NB4 (cell line): ENCODE measurements around the gene BIK.
A peak's percentile ranks its signal among the peaks of the same experiment; 100 is the strongest.

Experiments used
- DNase-seq: peaks from one replicate; pipeline ENCODE4 v3.0.0; 2010; ENCODE audit warnings: low read depth
- H3K4me3 ChIP-seq: one replicate; pipeline ENCODE4 v1.5.1; 2011; ENCODE audit warnings: mild to moderate bottlenecking, low read depth, low read length, moderate library complexity
- MYC ChIP-seq: IDR thresholded peaks from 2 replicates; pipeline ENCODE4 v1.6.1; 2011; ENCODE audit warnings: low read depth, low read length
- POLR2A ChIP-seq: IDR thresholded peaks from 2 replicates; pipeline ENCODE4 v1.6.1; 2011; ENCODE audit warnings: mild to moderate bottlenecking; ENCODE audit not compliant: insufficient read length; ENCODE audit errors: extremely low read depth
- TF ChIP-seq, protein P1 (sequence below): IDR thresholded peaks from 2 replicates; pipeline ENCODE4 v1.6.1; 2011; ENCODE audit warnings: low read depth, low read length
- TF ChIP-seq, protein P2 (sequence below): IDR thresholded peaks from one replicate; pipeline ENCODE4 v1.5.1; 2012; ENCODE audit warnings: low read depth, low read length

The BIK gene

DNA sequence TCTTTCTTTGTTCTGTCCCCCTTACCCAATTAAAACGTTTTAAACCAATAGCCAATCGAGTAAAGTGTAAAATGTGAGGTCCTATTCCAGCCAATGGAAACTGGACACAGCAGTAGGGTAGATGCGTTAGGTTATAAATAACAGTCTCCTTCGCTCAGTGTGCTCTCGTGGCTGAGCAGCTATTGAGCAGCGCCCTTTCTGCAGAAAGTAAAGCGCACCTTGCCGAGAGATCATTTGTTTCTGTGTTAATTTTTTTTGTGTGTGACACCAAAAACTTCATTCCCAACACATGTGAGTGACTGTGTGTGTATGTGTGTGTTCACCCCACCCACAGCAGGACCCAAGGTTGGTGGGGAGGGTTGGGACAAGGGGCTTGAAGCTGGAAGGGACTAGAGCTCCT is 14.1 kb upstream of the BIK start:
- DNase-seq = no peak
- TF ChIP-seq, protein P1, sequence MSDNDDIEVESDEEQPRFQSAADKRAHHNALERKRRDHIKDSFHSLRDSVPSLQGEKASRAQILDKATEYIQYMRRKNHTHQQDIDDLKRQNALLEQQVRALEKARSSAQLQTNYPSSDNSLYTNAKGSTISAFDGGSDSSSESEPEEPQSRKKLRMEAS = no peak
- TF ChIP-seq, protein P2, sequence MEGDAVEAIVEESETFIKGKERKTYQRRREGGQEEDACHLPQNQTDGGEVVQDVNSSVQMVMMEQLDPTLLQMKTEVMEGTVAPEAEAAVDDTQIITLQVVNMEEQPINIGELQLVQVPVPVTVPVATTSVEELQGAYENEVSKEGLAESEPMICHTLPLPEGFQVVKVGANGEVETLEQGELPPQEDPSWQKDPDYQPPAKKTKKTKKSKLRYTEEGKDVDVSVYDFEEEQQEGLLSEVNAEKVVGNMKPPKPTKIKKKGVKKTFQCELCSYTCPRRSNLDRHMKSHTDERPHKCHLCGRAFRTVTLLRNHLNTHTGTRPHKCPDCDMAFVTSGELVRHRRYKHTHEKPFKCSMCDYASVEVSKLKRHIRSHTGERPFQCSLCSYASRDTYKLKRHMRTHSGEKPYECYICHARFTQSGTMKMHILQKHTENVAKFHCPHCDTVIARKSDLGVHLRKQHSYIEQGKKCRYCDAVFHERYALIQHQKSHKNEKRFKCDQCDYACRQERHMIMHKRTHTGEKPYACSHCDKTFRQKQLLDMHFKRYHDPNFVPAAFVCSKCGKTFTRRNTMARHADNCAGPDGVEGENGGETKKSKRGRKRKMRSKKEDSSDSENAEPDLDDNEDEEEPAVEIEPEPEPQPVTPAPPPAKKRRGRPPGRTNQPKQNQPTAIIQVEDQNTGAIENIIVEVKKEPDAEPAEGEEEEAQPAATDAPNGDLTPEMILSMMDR = no peak
- no peak for TF ChIP-seq POLR2A
- no peak for TF ChIP-seq MYC
- H3K4me3 ChIP-seq = no peak overlapping the region

DNA sequence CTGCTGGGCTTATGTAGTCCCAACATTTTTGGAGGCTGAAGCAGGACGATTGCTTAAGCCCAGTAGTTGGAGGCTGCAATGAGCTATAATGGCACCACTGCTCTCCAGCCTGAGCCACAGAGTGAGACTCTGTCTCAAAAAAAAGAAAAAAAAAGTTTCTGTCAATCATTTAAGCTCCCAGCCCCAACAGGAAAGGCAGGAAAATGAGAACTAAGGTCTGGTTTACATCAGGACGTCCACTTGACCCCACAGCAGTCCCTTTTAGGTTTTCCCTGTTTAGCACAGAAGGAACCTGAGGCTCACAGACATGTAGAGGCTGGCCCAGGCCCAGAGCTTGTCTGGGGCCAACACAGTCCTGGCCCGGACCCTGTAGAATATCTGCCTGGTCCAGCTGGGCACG is 12.2 kb upstream of the BIK start:
- DNase-seq = peak; percentile 12
- H3K4me3 ChIP-seq = no peak overlapping the region
- TF ChIP-seq, protein P1 = no peak
- TF ChIP-seq, protein P2 = no peak
- TF ChIP-seq MYC (no peak), POLR2A (no peak)

DNA sequence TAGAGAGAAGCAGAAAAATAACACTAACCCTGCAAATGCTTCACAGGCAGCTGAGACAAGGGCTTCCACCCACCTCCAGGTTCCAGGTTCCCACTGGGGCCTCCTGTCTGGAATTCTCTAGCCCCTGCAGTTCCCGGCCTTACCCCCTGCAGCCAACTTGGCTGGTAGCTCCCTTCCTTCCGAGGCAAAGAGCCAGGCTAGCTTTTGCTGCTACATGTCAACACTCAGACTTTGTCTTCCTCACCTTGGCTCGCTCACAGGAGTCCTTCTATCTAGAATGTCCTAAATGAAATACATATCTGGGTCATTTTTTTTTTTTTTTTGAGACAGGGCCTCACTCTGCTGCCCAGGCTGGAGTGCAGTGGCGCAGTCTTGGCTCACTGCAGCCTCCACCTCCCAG is 11.5 kb upstream of the BIK start:
- TF ChIP-seq MYC (no peak), POLR2A (no peak)
- TF ChIP-seq, protein P1 = no peak
- TF ChIP-seq, protein P2 = no peak

DNA sequence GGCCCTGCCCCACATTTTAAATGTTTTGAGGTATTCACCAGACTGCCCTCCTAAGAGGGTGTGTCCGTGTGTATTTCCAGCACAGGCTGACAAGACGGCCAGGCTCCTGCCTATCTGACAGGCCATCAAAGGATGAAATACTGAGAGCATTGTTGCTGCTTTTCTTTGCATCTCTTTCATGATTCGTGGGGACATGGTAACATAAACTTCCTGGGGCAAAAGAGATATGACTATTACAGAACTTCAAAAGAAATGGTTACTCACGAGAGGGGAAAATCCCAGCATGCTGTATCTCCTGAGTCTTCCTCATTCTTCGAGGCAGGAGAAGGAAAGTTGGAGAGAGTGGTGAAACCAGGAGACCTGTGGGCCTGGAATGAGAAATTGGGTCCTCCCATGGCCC is 10.3 kb upstream of the BIK start:
- no peak for DNase-seq
- no peak overlapping the region for H3K4me3 ChIP-seq
- TF ChIP-seq, protein P1 = no peak
- TF ChIP-seq POLR2A (no peak), MYC (no peak)
- TF ChIP-seq, protein P2 = no peak

More for the DNA sequence above, 11.5 kb upstream of the BIK start:
- no peak overlapping the region for H3K4me3 ChIP-seq
- no peak for DNase-seq

DNA sequence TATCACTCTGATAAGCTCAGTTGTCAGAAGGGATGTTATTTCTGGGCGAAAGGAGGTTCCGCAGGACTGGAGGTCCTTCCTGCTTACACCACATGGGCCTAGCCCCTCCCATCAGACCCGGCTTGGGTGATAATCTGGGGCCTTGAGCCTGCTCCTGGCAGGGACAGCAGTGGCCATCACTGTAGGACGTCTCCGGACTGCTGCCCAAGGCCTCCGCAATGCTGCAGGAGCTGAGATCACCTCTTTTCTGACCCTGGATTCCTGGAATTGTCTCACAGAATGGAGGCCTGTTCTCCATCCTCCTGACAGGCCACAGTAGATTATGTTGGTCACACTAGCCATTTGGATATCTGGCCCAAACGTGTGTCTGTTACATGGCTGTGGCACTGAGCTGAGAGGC is 9.2 kb upstream of the BIK start:
- no peak for DNase-seq

More for the DNA sequence above, 9.2 kb upstream of the BIK start:
- TF ChIP-seq, protein P2 = no peak
- TF ChIP-seq MYC = no peak
- no peak for TF ChIP-seq POLR2A
- TF ChIP-seq, protein P1 = no peak
- no peak overlapping the region for H3K4me3 ChIP-seq
